Measurements from ENCODE around the gene PLXNA4. TPM values are rescaled to one million over a fixed set of nuclear protein-coding genes. Genes with fewer than 3 reads are reported as not detected.

The PLXNA4 gene
- polyA plus RNA-seq, 1 experiment = 0.22 TPM

- DNase-seq (ENCODE audit: low read depth) = no peak
- no peak overlapping the region for H3K4me3 ChIP-seq (ENCODE audit: low read depth, low read length)
- no peak for TF ChIP-seq CTCF (IDR thresholded peaks at IDR 0.05; ENCODE audit: insufficient read depth, low read depth, low read length)
- CTCF ChIA-PET = no interaction called here
- POLR2A ChIA-PET = no interaction called here
- no peaks in the 10 kb centered on the region for H3K36me3 ChIP-seq (ENCODE audit: control insufficient read depth, insufficient read depth, low read length)
- peaks cover 38% of the 10 kb centered on the region for H3K27me3 ChIP-seq (ENCODE audit: control insufficient read depth, insufficient read depth, low read length)
These were observed 4.3 kb downstream of the PLXNA4 start for GRCh38 chr7:132571970-132572369.

- no peak for TF ChIP-seq CTCF (IDR thresholded peaks at IDR 0.05; ENCODE audit: insufficient read depth, low read depth, low read length)
- no peak for DNase-seq (ENCODE audit: low read depth)
- CTCF ChIA-PET = interaction anchor here (0.9 to 2.7 kb wide), 3 partner anchors 11 to 663 kb away, joined by 3 to 16 read pairs (median 4); no protein-coding TSS in a partner anchor
- POLR2A ChIA-PET = no interaction called here
- no peak overlapping the region for H3K4me3 ChIP-seq (ENCODE audit: low read depth, low read length)
- H3K27me3 ChIP-seq (ENCODE audit: control insufficient read depth, insufficient read depth, low read length) = peaks cover 23% of the 10 kb centered on the region
- no peaks in the 10 kb centered on the region for H3K36me3 ChIP-seq (ENCODE audit: control insufficient read depth, insufficient read depth, low read length)
These were observed 6.2 kb downstream of the PLXNA4 start for GRCh38 chr7:132569884-132570614.

- TF ChIP-seq CTCF (IDR thresholded peaks at IDR 0.05; ENCODE audit: insufficient read depth, low read depth, low read length) = no peak
- POLR2A ChIA-PET = no interaction called here
- Histone ChIP-seq H3K27me3 (ENCODE audit: control insufficient read depth, insufficient read depth, low read length) (peaks cover 12% of the 10 kb centered on the region), H3K4me3 (ENCODE audit: low read depth, low read length) (no peak overlapping the region), H3K36me3 (ENCODE audit: control insufficient read depth, insufficient read depth, low read length) (no peaks in the 10 kb centered on the region)
- CTCF ChIA-PET = interaction anchor here (0.9 to 2.7 kb wide), 3 partner anchors 12 to 664 kb away, joined by 3 to 16 read pairs (median 4); no protein-coding TSS in a partner anchor
- no peak for DNase-seq (ENCODE audit: low read depth)
These were observed 7.3 kb downstream of the PLXNA4 start for GRCh38 chr7:132568962-132569361.

GRCh38 chr7:132565885-132566284 is 10.4 kb downstream of the PLXNA4 start:
- ChIA-PET POLR2A (no interaction called here), CTCF (interaction anchor here (0.6 to 2.1 kb wide), 5 partner anchors 15 to 385 kb away, joined by 3 to 8 read pairs (median 3); no protein-coding TSS in a partner anchor)
- Histone ChIP-seq H3K27me3 (ENCODE audit: control insufficient read depth, insufficient read depth, low read length) (peaks cover 2% of the 10 kb centered on the region), H3K4me3 (ENCODE audit: low read depth, low read length) (no peak overlapping the region), H3K36me3 (ENCODE audit: control insufficient read depth, insufficient read depth, low read length) (no peaks in the 10 kb centered on the region)
- TF ChIP-seq CTCF (IDR thresholded peaks at IDR 0.05; ENCODE audit: insufficient read depth, low read depth, low read length) = no peak
- DNase-seq (ENCODE audit: low read depth) = no peak

GRCh38 chr7:132565441-132565840 is 10.8 kb downstream of the PLXNA4 start:
- CTCF ChIA-PET = interaction anchor here (0.6 to 2.1 kb wide), 5 partner anchors 16 to 385 kb away, joined by 3 to 8 read pairs (median 3); no protein-coding TSS in a partner anchor
- no peak for TF ChIP-seq CTCF (IDR thresholded peaks at IDR 0.05; ENCODE audit: insufficient read depth, low read depth, low read length)
- Histone ChIP-seq H3K27me3 (ENCODE audit: control insufficient read depth, insufficient read depth, low read length) (peaks cover 2% of the 10 kb centered on the region), H3K4me3 (ENCODE audit: low read depth, low read length) (no peak overlapping the region), H3K36me3 (ENCODE audit: control insufficient read depth, insufficient read depth, low read length) (no peaks in the 10 kb centered on the region)
- POLR2A ChIA-PET = no interaction called here
- DNase-seq (ENCODE audit: low read depth) = no peak
